Measurements from ENCODE around the gene CPM.

The CPM gene

DNA sequence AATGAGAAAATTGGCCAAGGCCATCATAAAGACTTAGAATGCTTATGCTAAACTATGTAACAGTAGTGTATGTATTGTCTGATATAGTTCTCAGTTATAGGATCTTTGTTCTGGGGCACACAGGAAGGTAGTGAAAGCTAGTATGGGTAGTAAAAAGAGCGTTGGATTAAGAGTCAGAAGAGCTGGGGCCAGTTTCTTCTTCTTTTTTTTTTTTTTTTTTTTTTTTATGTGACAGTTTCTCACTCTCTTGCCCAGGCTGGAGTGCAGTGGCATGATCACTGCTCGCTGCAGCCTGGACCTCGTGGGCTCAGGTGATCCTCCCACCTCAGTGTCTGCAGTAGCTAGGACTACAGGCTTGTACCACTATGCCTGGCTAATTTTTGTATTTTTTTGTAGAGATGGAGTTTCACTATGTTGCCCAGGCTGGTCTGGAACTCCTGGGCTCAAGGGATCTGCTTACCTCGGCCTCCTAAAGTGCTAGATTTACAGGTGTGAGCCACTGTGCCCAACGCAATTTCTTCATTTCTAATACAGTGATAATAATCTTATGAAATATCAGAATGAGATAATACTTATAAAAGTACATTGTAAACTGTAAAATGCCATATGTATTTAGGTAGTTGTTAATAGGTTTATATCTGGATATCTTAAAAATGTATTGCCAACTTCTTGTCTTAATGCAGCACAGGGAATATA lies 117.6 kb downstream of the CPM start:
- TF ChIP-seq GATA2 (IDR thresholded peaks at IDR 0.05; ENCODE audit: low read depth, low read length) (no peak), GATA3 (IDR thresholded peaks at IDR 0.05; ENCODE audit: low read depth, low read length) (no peak)

DNA sequence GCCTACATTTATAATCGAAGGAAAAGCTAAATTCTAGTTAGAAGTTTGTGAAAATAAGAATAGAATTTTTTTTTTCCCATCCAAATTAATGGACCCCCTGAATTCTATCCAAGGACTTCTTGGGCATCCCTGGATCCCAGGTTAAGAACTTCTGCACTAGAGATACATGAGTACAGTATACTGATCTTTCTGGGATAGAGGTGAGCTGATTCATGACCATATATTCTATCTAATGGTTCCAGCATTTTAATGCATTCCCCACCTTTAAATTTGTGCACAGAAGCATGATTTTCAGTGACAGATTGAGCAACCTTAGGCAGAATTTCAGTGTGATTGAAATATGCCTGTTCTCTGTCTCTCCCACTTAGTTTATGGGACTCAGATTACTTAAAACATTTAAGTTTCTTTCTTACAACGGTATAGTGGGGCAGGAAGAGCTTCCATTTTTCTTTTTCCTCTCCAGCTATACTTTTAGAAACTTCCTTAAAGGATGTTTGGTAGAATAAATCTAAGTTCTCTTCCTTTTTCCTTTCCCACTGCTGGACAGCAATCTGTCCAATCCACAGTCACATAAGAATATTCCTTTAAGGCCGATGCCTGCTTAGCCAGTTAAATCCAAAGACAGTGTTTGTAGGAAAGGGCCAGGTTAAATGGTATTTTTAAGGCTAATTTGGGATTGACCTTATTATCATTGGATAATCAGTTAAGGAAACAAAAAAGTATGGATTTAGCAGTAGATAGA lies 118.3 kb downstream of the CPM start:
- TF ChIP-seq GATA2 (IDR thresholded peaks at IDR 0.05; ENCODE audit: low read depth, low read length) (no peak), GATA3 (IDR thresholded peaks at IDR 0.05; ENCODE audit: low read depth, low read length) (no peak)

DNA sequence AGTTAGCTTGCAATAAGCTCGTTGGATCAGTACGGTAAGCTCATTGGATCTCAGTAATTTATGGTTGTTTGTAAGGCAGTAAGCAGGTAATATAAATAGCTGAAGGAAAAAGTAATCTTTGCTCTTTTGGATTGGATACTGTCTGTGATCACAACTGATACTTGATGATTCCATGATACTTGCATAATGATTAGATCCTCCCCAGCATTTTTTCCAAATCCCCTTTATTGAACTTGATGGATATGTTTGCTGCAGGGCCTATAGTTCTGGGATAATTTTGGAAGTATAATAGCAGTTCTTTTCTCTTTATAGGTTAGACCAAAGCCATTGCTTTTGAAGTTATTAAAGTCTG lies 119.8 kb downstream of the CPM start:
- TF ChIP-seq GATA2 (IDR thresholded peaks at IDR 0.05; ENCODE audit: low read depth, low read length): no peak
- TF ChIP-seq GATA3 (IDR thresholded peaks at IDR 0.05; ENCODE audit: low read depth, low read length): no peak

DNA sequence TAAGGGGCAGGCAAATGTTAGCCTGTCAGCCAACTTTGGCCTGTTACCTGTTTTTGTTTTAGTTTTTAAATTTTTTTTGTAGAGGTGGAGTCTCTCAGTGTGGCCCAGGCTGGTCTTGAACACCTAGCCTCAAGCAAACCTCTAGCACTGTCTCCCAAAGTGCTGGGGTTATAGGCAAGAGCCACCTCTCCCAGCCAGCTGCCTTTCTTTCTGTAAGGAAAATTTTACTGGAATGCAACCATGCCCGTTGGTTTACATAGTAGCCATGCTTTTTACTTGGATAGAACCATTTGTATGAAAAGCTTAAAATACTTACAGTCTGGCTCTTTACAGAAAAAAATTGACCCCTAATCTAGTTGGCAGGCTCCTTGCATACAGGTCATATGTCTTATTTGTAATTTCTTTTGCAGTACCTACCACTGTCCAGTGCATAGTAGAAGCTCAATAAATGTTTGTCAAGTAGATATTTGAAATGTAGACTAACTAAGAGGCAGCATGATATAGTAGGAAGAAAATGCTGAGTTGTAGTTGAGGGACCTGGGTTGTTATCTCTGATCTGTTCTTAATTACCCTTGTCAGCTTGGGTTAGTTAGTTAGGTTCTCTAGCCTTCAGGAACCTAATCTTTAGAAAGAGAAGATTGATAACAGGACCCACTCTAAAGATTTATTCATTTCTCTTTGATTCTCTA lies 120.3 kb downstream of the CPM start:
- TF ChIP-seq GATA3 (IDR thresholded peaks at IDR 0.05; ENCODE audit: low read depth, low read length): no peak
- TF ChIP-seq GATA2 (IDR thresholded peaks at IDR 0.05; ENCODE audit: low read depth, low read length): no peak

DNA sequence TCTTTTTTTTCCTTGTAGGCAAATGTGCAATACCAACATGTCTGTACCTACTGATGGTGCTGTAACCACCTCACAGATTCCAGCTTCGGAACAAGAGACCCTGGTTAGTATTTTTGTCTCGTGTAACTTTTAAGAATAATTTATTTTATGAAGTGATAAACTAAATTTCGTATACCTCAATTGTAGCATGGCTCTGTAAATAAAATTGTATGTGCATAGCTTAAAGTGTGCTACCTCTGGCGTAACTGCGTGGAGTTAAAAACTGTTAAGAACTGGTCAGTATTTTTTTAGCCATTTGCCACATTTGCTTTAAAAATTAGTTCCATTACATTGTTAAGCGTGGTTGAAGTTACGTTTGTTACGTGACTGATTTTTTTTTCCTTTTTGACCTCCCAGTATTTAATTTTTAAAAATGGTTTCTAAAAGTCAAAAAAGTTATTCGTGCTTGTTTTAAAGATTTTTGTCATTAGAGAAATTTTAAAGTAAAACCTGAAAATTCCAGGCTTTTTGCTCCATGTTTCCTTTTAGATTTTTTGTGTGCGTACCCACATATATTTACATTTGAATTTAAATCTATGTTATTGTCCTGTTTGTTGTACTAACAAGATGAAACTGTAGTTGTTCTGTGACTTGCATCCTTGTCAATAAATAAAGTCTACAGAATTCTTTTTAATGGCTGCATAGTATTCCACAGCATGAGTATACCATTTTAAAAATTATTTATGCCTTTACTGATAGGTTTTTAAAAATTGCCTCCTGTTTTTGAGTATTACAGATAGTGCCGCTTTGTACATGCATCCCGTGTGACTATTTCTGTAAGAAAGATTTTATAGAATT lies 123.6 kb downstream of the CPM start:
- TF ChIP-seq GATA3 (IDR thresholded peaks at IDR 0.05; ENCODE audit: low read depth, low read length) (no peak), GATA2 (IDR thresholded peaks at IDR 0.05; ENCODE audit: low read depth, low read length) (no peak)

DNA sequence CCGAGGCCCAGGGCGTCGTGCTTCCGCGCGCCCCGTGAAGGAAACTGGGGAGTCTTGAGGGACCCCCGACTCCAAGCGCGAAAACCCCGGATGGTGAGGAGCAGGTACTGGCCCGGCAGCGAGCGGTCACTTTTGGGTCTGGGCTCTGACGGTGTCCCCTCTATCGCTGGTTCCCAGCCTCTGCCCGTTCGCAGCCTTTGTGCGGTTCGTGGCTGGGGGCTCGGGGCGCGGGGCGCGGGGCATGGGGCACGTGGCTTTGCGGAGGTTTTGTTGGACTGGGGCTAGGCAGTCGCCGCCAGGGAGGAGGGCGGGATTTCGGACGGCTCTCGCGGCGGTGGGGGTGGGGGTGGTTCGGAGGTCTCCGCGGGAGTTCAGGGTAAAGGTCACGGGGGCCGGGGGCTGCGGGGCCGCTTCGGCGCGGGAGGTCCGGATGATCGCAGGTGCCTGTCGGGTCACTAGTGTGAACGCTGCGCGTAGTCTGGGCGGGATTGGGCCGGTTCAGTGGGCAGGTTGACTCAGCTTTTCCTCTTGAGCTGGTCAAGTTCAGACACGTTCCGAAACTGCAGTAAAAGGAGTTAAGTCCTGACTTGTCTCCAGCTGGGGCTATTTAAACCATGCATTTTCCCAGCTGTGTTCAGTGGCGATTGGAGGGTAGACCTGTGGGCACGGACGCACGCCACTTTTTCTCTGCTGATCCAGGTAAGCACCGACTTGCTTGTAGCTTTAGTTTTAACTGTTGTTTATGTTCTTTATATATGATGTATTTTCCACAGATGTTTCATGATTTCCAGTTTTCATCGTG lies 124.4 kb downstream of the CPM start:
- TF ChIP-seq GATA3 (IDR thresholded peaks at IDR 0.05; ENCODE audit: low read depth, low read length) (no peak), GATA2 (IDR thresholded peaks at IDR 0.05; ENCODE audit: low read depth, low read length) (no peak)

DNA sequence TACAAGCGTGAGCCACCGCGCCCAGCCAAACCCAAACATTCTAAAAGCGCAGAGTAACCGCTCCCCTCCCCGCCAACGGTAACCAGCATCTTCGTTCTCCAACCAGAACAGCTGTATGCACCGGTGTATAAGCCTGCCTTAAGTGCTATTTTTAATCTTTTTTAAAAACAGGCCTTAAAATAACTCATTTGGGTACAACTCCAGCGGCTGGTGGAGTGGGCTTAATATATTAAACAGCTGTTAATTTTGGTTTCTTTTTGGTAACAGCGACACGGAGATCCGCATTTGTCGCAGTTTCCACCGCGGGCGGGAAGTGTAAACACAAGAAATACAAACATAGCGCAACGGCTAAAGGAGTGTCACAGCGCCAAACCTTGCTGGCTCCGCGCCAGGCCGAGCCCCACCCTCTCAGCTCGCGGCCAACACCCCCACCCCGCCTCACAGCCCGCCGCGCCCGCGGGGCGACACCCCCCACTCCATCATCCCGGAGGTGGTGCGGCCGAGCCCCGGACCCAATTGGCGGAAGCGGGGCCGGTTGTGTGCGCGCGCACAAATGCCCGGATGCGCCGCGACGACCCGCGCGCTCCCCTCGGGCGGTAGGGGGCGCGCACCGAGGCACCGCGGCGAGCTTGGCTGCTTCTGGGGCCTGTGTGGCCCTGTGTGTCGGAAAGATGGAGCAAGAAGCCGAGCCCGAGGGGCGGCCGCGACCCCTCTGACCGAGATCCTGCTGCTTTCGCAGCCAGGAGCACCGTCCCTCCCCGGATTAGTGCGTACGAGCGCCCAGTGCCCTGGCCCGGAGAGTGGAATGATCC lies 125.2 kb downstream of the CPM start, which contains the start of gene MDM2:
MDM2 (plus strand) TSS at position 602 of the 812 bp plus-strand sequence. CDS start 301 bp downstream, outside the sequence.
- TF ChIP-seq GATA3 (IDR thresholded peaks at IDR 0.05; ENCODE audit: low read depth, low read length) (no peak), GATA2 (IDR thresholded peaks at IDR 0.05; ENCODE audit: low read depth, low read length) (no peak)

DNA sequence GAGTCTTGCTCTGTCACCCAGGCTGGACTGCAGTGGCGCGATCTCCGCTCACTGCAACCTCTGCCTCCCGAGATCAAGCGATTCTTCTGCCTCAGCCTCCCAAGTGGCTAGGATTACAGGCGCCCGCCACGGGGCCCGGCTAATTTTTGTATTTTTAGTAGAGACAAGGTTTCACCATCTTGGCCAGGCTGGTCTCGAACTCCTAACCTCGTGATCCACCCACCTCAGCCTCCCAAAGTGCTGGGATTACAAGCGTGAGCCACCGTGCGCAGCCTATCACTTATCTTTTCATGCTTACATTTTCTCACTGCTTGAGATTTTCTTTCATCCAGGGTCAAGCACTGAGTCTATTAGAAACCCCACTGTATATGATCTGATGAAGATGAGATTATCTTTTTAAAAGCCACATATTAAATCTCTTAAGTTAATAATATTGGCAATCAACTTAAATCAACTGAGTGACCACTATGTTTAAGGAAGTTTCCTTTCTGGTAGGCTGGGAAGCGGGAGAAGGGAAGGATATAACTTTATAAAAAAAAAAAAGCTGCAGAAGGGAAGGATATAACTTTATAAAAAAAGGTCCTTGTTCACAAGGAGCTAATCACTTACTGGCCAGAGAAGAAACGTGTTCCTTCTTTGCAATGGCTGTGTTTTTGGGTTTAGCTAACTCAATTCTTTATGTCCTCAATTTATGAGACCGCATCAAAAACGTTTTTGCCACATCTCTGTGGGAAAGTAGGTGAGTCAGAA lies 126.3 kb downstream of the CPM start:
- TF ChIP-seq GATA2 (IDR thresholded peaks at IDR 0.05; ENCODE audit: low read depth, low read length) (no peak), GATA3 (IDR thresholded peaks at IDR 0.05; ENCODE audit: low read depth, low read length) (no peak)

DNA sequence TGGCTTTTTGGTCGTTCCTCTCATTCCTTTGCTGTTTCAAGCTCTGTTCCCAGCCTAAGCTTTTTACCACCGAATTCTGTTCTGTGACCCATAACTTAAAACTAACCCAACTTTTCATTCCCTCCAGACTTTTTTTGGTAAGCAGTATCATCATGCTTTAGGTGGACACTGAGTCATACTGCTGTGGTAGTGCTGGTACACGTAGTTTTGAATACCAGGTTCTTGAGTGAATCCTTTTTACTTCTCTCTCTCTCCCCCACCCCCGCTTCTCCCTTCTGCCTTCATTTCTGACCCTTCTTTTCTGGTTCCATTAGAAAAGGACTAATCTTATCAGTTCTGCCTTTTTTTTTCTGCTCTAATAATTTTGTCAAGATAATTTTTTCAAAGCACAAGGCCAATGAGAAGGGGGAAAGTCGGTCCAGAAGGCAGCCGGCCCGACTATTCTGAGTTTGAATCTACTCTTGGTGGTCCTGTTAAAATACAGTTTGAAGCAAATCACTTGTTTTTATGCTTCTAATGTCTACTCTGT lies 127.3 kb downstream of the CPM start:
- TF ChIP-seq GATA3 (IDR thresholded peaks at IDR 0.05; ENCODE audit: low read depth, low read length) (no peak), GATA2 (IDR thresholded peaks at IDR 0.05; ENCODE audit: low read depth, low read length) (no peak)

DNA sequence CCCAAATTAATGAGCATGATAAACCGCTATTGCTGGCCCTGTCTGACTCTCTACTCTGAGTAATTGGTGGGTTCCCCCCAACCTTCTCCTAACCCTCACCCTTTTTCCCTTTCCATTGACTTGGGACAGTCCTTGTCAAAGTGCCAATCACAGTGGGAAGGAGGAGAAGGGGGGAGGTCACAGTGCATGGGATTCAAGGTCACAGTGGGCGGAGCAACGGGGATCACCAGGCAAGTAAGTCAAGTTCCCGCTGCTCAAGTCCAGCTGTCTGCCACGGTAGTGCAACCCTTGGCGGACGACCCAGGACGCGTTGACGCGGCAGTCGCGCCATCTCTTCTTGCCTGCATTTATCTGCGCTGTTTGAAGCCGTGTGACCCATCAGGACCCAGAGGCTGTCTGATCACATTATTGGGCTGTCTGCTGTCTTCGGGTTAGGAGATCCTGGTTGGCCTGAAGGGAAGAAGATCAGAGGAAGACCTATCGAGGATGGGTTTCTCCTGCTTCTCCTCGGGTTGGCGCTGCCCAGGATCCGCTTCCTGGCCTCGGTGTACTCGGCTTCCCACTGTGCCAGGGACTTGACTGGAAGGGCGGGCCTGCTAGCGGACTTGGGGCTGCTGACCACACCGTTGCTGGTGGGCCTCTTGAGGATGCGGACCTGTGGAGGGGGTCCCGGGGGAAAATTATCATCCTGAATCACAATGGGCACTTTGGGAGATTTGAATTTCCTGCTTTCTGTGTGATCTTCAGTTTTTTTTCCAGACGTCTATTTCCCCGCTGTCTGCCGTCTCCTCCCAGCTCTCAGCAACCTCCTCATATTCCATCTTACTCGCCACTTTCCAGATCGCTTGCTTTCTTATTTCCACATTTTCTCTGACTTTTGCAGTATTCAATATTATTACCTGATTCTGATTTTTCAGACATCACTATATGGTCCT lies 128.0 kb downstream of the CPM start:
- no peak for TF ChIP-seq GATA2 (IDR thresholded peaks at IDR 0.05; ENCODE audit: low read depth, low read length)
- no peak for TF ChIP-seq GATA3 (IDR thresholded peaks at IDR 0.05; ENCODE audit: low read depth, low read length)
